H1 (cell line): ENCODE measurements around the gene KDM2A. TPM values are rescaled to one million over a fixed set of nuclear protein-coding genes. Genes with fewer than 3 reads are reported as not detected.

ENCODE experiments used
- CTCF ChIA-PET: fragments of 300-600 bp; sonication (Branson Sonifier 250); formaldehyde crosslinking; loops from one replicate; lab custom pipeline; 2021; ENCODE audit not compliant: partially characterized antibody; lab: Charles Lee
- POLR2A ChIA-PET: fragments of 300-600 bp; sonication (Branson Sonifier 250); formaldehyde crosslinking; loops from one replicate; lab custom pipeline; 2021; ENCODE audit warnings: inconsistent platforms; ENCODE audit not compliant: partially characterized antibody; lab: Charles Lee
- DNase-seq, 2 experiments: peaks; one replicate each; pipeline versions ENCODE4 v3.0.0 to v3.0.0-alpha.2; 2010 to 2022; ENCODE audit warnings: low spot score in 2 of 2, low read depth in 1 of 2, mixed read lengths in 1 of 2
- FAIRE-seq: peaks from 2 replicates; lab custom pipeline; 2011; peaks lifted over from hg19 to GRCh38; lab: Jason Lieb, UNC
- H2AFZ ChIP-seq: 2 replicates; pipeline ENCODE4 v1.8.1; 2012; ENCODE audit warnings: low read length, inconsistent platforms
- H2AK5ac ChIP-seq: 2 replicates; pipeline ENCODE4 v1.6.1; 2013; ENCODE audit warnings: low read depth, low read length
- H2BK120ac ChIP-seq: replicated peaks from 2 replicates; pipeline ENCODE3; 2013; ENCODE audit warnings: low read depth, low read length, inconsistent platforms
- H2BK12ac ChIP-seq: 2 replicates; pipeline ENCODE4 v1.6.1; 2013; ENCODE audit warnings: low read depth, low read length
- H2BK15ac ChIP-seq: 2 replicates; pipeline ENCODE4 v1.6.1; 2013; ENCODE audit warnings: low read length
- H2BK20ac ChIP-seq: 2 replicates; pipeline ENCODE4 v1.6.1; 2013; ENCODE audit warnings: low read length
- H2BK5ac ChIP-seq: 2 replicates; pipeline ENCODE4 v1.6.1; 2013; ENCODE audit warnings: low read depth, low read length
- H3K14ac ChIP-seq: 2 replicates; pipeline ENCODE4 v1.6.1; 2013; ENCODE audit warnings: inconsistent platforms; ENCODE audit not compliant: insufficient read length
- H3K18ac ChIP-seq: 2 replicates; pipeline ENCODE4 v1.6.1; 2013; ENCODE audit warnings: low read length; ENCODE audit errors: extremely low read depth
- H3K23ac ChIP-seq: 2 replicates; pipeline ENCODE4 v1.6.1; 2013; ENCODE audit warnings: inconsistent platforms; ENCODE audit not compliant: insufficient read length
- H3K23me2 ChIP-seq: 2 replicates; pipeline ENCODE4 v1.6.1; 2013; ENCODE audit warnings: low read depth, low read length
- H3K27ac ChIP-seq: 2 replicates; pipeline ENCODE4 v1.6.1; 2011; ENCODE audit warnings: low read depth, low read length, inconsistent platforms
- H3K27me3 ChIP-seq, 4 experiments: replicated peaks in 1 of 4; 1 replicate in 1 of 4; 2 replicates in 3 of 4; pipeline versions ENCODE4 v1.6.1 to v1.8.1; 2011 to 2013; ENCODE audit warnings: low read length in 3 of 4, mild to moderate bottlenecking in 3 of 4, inconsistent platforms in 2 of 4, mixed read lengths in 2 of 4, moderate library complexity in 1 of 4; ENCODE audit not compliant: control insufficient read depth in 3 of 4, insufficient read depth in 3 of 4; ENCODE audit errors: extremely low read depth in 1 of 4
- H3K36me3 ChIP-seq, 4 experiments: 2 replicates each; pipeline versions ENCODE4 v1.6.1 to v1.8.1; 2011 to 2013; ENCODE audit warnings: mild to moderate bottlenecking in 4 of 4, low read length in 3 of 4, moderate library complexity in 2 of 4, control low read depth in 1 of 4, inconsistent platforms in 1 of 4; ENCODE audit not compliant: insufficient read depth in 4 of 4, control insufficient read depth in 2 of 4
- H3K4ac ChIP-seq: replicated peaks from 2 replicates; pipeline ENCODE3; 2013; ENCODE audit warnings: low read length, low read depth, mixed read lengths, inconsistent platforms; ENCODE audit not compliant: insufficient read length
- H3K4me1 ChIP-seq, 4 experiments: replicated peaks in 1 of 4; 1 replicate in 1 of 4; 2 replicates in 3 of 4; pipeline versions ENCODE4 v1.6.1 to v1.8.1; 2011 to 2013; ENCODE audit warnings: low read length in 3 of 4, inconsistent platforms in 2 of 4, mixed read lengths in 1 of 4; ENCODE audit not compliant: insufficient read depth in 4 of 4, control insufficient read depth in 3 of 4
- H3K4me2 ChIP-seq, 2 experiments: 2 replicates each; pipeline versions ENCODE4 v1.6.1 to v1.8.1; 2011 to 2013; ENCODE audit warnings: low read depth in 2 of 2, low read length in 2 of 2, control low read depth in 1 of 2, inconsistent platforms in 1 of 2, mild to moderate bottlenecking in 1 of 2; ENCODE audit not compliant: insufficient read depth in 1 of 2
- H3K4me3 ChIP-seq, 4 experiments: fragments of 200-600, 300-600 bp in 1 of 4; sonication (generic), shearing (Covaris generic), sonication (Bioruptor Twin) in 1 of 4; 2 replicates each; pipeline versions ENCODE4 v1.5.1 to v1.8.1; 2011 to 2016; ENCODE audit warnings: low read length in 4 of 4, low read depth in 3 of 4, control low read depth in 2 of 4, inconsistent platforms in 2 of 4, mild to moderate bottlenecking in 2 of 4, mixed read lengths in 1 of 4, moderate library complexity in 1 of 4; ENCODE audit not compliant: insufficient read depth in 2 of 4; ENCODE audit errors: extremely low read depth in 1 of 4
- H3K56ac ChIP-seq: replicated peaks from 2 replicates; pipeline ENCODE3; 2013; ENCODE audit warnings: low read depth, mild to moderate bottlenecking, mixed read lengths, low read length, inconsistent platforms; ENCODE audit not compliant: insufficient read length
- H3K79me1 ChIP-seq: 2 replicates; pipeline ENCODE4 v1.6.1; 2013; ENCODE audit warnings: low read depth, low read length, control low read depth
- H3K79me2 ChIP-seq, 2 experiments: 2 replicates each; pipeline versions ENCODE4 v1.6.1 to v1.8.1; 2012 to 2013; ENCODE audit warnings: low read length in 2 of 2, mild to moderate bottlenecking in 2 of 2, inconsistent platforms in 1 of 2; ENCODE audit not compliant: insufficient read depth in 2 of 2, control insufficient read depth in 1 of 2
- H3K9ac ChIP-seq, 4 experiments: replicated peaks in 1 of 4; 1 replicate in 1 of 4; 2 replicates in 3 of 4; pipeline versions ENCODE4 v1.6.1 to v1.8.1; 2011 to 2013; ENCODE audit warnings: low read depth in 3 of 4, low read length in 3 of 4, control low read depth in 2 of 4, mild to moderate bottlenecking in 2 of 4, moderate library complexity in 2 of 4, inconsistent platforms in 1 of 4; ENCODE audit errors: extremely low read depth in 1 of 4
- H3K9me3 ChIP-seq, 2 experiments: 2 replicates each; pipeline versions ENCODE4 v1.6.1 to v1.8.1; 2012 to 2013; ENCODE audit warnings: mild to moderate bottlenecking in 2 of 2, moderate library complexity in 2 of 2, control low read depth in 1 of 2, inconsistent platforms in 1 of 2, low read depth in 1 of 2, low read length in 1 of 2, mixed read lengths in 1 of 2; ENCODE audit not compliant: insufficient read depth in 2 of 2
- H4K20me1 ChIP-seq, 2 experiments: replicated peaks in 1 of 2; 2 replicates each; pipeline versions ENCODE3 to v1.8.1; 2011 to 2013; ENCODE audit warnings: inconsistent platforms in 2 of 2, low read length in 2 of 2, mild to moderate bottlenecking in 1 of 2; ENCODE audit not compliant: insufficient read depth in 2 of 2, control insufficient read depth in 1 of 2
- H4K5ac ChIP-seq: 2 replicates; pipeline ENCODE4 v1.6.1; 2013; ENCODE audit warnings: low read length, low read depth, mixed read lengths, inconsistent platforms; ENCODE audit not compliant: insufficient read length
- H4K8ac ChIP-seq: 2 replicates; pipeline ENCODE4 v1.8.0; 2013; ENCODE audit warnings: mild to moderate bottlenecking, moderate library complexity, low read length, inconsistent platforms; ENCODE audit not compliant: insufficient read depth; ENCODE audit errors: extremely low read depth
- H4K91ac ChIP-seq: replicated peaks from 2 replicates; pipeline ENCODE3; 2013; ENCODE audit warnings: low read length, mixed read lengths, inconsistent platforms; ENCODE audit not compliant: insufficient read length
- CBX5 ChIP-seq: fragments of 300-800, 300-1000 bp; sonication (generic); IDR thresholded peaks from 2 replicates; pipeline ENCODE4 v1.7.1; 2016; ENCODE audit warnings: antibody characterized with exemption, low read length, low read depth
- EZH2 ChIP-seq: fragments of 200-600 bp; sonication (generic); IDR thresholded peaks from 2 replicates; pipeline ENCODE4 v1.7.1; 2012; ENCODE audit warnings: low read depth, mild to moderate bottlenecking, moderate library complexity, low read length, inconsistent platforms; ENCODE audit not compliant: severe bottlenecking
- JUND ChIP-seq: IDR thresholded peaks from 2 replicates; pipeline ENCODE4 v1.6.1; 2011; ENCODE audit warnings: mild to moderate bottlenecking, improper control_type of control experiment, low read length
- NANOG ChIP-seq: IDR thresholded peaks from 2 replicates; pipeline ENCODE4 v1.6.1; 2011; ENCODE audit warnings: low read length, low read depth, mild to moderate bottlenecking, inconsistent platforms; ENCODE audit not compliant: insufficient read depth, poor library complexity, severe bottlenecking
- SP1 ChIP-seq: IDR thresholded peaks from 2 replicates; pipeline ENCODE4 v1.6.1; 2011; ENCODE audit warnings: low read depth, low read length
- TBP ChIP-seq: IDR thresholded peaks from 2 replicates; pipeline ENCODE4 v1.6.1; 2011; ENCODE audit warnings: low read depth, low read length, improper control_type of control experiment
- TCF12 ChIP-seq: IDR thresholded peaks from 2 replicates; pipeline ENCODE4 v1.6.1; 2011; ENCODE audit warnings: low read depth, mild to moderate bottlenecking, low read length
- YY1 ChIP-seq: IDR thresholded peaks from 2 replicates; pipeline ENCODE4 v1.6.1; 2011; ENCODE audit warnings: low read depth, mild to moderate bottlenecking, low read length
- WGBS, 2 experiments: shearing (Covaris generic) in 1 of 2; methylation state at CpG; one replicate each; pipeline versions ENCODE4 v1.1.6 to v1.1.7; 2013 to 2015; ENCODE audit warnings: low lambda C conversion rate in 2 of 2, mixed read lengths in 2 of 2, inconsistent platforms in 1 of 2, low coverage in 1 of 2, missing lambda C conversion rate in 1 of 2; ENCODE audit not compliant: insufficient replicate concordance in 2 of 2, insufficient coverage in 1 of 2, insufficient read length in 1 of 2; ENCODE audit errors: extremely low coverage in 1 of 2, missing lambda C conversion rate in 1 of 2; 5-methylcytosine and 5-hydroxymethylcytosine counted together
- polyA plus RNA-seq, 7 experiments: library from polyadenylated mRNA; depleted of rRNA in 3 of 7; stranded (reverse) in 5 of 7; unstranded in 2 of 7; fragments of >200 nt in 5 of 7; fragments of 200-250 nt in 2 of 7; gene quantifications; 1 replicate in 5 of 7; 2 replicates in 1 of 7; 4 replicates in 1 of 7; pipeline versions ENCODE4 v1.2.1 to v1.2.3, GENCODE V29; 2011 to 2013; ENCODE audit warnings: missing spikeins in 2 of 7, mixed read lengths in 2 of 7
- total RNA-seq: library from RNA; stranded (reverse); fragmentation: NEBNext Ultra II Directional; extraction: Animal tissue kit (Norgen Biotek cat#: 25700); gene quantifications from 2 replicates; pipeline ENCODE4 v1.2.1, GENCODE V29; 2021
- TF ChIP-seq, protein P1 (sequence below), 3 experiments: IDR thresholded peaks; 1 replicate in 2 of 3; 2 replicates in 1 of 3; pipeline versions ENCODE4 v1.5.1 to v1.6.1; 2011; ENCODE audit warnings: low read length in 3 of 3, mild to moderate bottlenecking in 3 of 3, inconsistent platforms in 2 of 3, low read depth in 1 of 3, moderate library complexity in 1 of 3; ENCODE audit not compliant: insufficient read depth in 1 of 3; ENCODE audit errors: control extremely low read depth in 1 of 3

Gene KDM2A
- total and polyA plus RNA-seq, 2 of the 8 experiments (the other 6 are each of a cell fraction or from before 2014, with no cell fraction given) = 55.4 to 66.2 TPM

DNA sequence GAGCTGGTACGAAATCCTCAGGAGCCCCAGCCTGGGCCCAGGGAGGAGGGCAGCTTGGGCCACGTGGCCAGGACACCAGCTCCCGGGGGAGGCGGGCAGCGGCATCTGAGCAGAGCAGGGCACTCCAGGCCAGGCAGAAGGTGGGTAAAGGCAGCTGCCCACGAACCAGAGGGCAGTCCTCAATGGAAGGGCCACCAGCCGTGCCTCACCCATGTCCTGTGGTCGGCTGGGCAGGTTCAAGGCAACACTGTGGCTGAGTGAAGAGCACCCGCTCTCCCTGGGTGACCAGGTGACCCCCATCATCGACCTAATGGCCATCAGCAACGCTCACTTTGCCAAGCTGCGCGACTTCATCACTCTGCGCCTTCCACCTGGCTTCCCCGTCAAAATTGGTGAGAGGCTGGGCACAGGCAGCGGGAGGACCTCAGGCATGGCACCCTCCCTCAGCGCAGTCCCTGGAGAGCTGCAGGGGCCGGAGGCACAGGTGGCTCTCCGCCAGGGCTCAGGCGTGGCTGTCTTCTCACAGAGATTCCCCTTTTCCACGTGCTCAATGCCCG lies 181.8 kb downstream of the KDM2A start:
- Histone ChIP-seq H3K18ac (no peak overlapping the region), H3K36me3 (peaks cover 0 to 15% (median 7%) of the 10 kb centered on the region in 4 experiments; a peak in 3 of 8 replicates), H3K56ac (no peak overlapping the region), H3K79me2 (no peaks in the 10 kb centered on the region), H4K20me1 (peaks cover 0 to 11% of the 10 kb centered on the region in 2 experiments), H2BK120ac (no peak overlapping the region), H3K9ac (no peak overlapping the region), H3K4me1 (peaks cover 0 to 20% (median 16%) of the 10 kb centered on the region in 4 experiments; a peak in 5 of 7 replicates), H2BK15ac (no peak overlapping the region), H2BK12ac (no peak overlapping the region), H2BK20ac (no peak overlapping the region), H3K4ac (no peak overlapping the region), H4K91ac (no peak overlapping the region), H2AK5ac (no peak overlapping the region), H3K23me2 (peaks cover 19% of the 10 kb centered on the region; the same call in 1 of the 2 replicates), H4K5ac (no peak overlapping the region), H3K27me3 (peaks cover 0 to 11% (median 7%) of the 10 kb centered on the region in 4 experiments; a peak in 5 of 7 replicates), H3K27ac (no peak overlapping the region), H2BK5ac (no peak overlapping the region), H2AFZ (no peak overlapping the region), H4K8ac (no peak overlapping the region), H3K9me3 (no peaks in the 10 kb centered on the region; a peak in 1 of 4 replicates), H3K23ac (no peak overlapping the region), H3K4me2 (no peak overlapping the region; a peak in 1 of 4 replicates), H3K79me1 (no peaks in the 10 kb centered on the region; the same call in 1 of the 2 replicates), H3K14ac (no peak overlapping the region), H3K4me3 (no peak overlapping the region)
- ChIA-PET POLR2A (interaction anchor here (0.7 to 9.7 kb wide), 5 partner anchors 11 to 60 kb away, joined by 3 to 106 read pairs (median 10); partner anchors contain the start of gene ANKRD13D), CTCF (interaction anchor here (0.9 to 4.8 kb wide), 8 partner anchors 10 to 248 kb away, joined by 3 to 33 read pairs (median 4); no protein-coding TSS in a partner anchor)
- FAIRE-seq (no peak), DNase-seq (no peak)
- WGBS, 2 experiments = 94% methylated on average over 22 of the region's 22 CpGs; no CpG with 5 or more reads in 1 of the 2 experiments
- TF ChIP-seq TCF12 (no peak), EZH2 (no peak), YY1 (no peak), JUND (no peak), SP1 (no peak), CBX5 (no peak), TBP (no peak), NANOG (no peak)
- TF ChIP-seq, protein P1, sequence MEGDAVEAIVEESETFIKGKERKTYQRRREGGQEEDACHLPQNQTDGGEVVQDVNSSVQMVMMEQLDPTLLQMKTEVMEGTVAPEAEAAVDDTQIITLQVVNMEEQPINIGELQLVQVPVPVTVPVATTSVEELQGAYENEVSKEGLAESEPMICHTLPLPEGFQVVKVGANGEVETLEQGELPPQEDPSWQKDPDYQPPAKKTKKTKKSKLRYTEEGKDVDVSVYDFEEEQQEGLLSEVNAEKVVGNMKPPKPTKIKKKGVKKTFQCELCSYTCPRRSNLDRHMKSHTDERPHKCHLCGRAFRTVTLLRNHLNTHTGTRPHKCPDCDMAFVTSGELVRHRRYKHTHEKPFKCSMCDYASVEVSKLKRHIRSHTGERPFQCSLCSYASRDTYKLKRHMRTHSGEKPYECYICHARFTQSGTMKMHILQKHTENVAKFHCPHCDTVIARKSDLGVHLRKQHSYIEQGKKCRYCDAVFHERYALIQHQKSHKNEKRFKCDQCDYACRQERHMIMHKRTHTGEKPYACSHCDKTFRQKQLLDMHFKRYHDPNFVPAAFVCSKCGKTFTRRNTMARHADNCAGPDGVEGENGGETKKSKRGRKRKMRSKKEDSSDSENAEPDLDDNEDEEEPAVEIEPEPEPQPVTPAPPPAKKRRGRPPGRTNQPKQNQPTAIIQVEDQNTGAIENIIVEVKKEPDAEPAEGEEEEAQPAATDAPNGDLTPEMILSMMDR (IDR thresholded peaks at IDR 0.05; ENCODE audit: control extremely low read depth in 1 of 3, insufficient read depth in 1 of 3, low read depth in 1 of 3, low read length in 3 of 3) = no peak
